PC-3 (cell line): ENCODE measurements around the gene KAZN. TPM values are rescaled to one million over a fixed set of nuclear protein-coding genes. Genes with fewer than 3 reads are reported as not detected.

Experiments
- ATAC-seq: fragments of 200-7000 bp; cut with Tn5 transposase; 2 replicates; pipeline ENCODE4 v1.9.1; 2020; ENCODE audit warnings: mild to moderate bottlenecking, moderate library complexity
- BruUV-seq: library from RNA; stranded (reverse); fragments of 400-500 nt; replicated peaks from 2 replicates; lab custom pipeline; 2021; lab: Mats Ljungman, UMichigan
- CTCF ChIA-PET: fragments of 300-600 bp; sonication (Branson Sonifier 250); formaldehyde crosslinking; loops from one replicate; lab custom pipeline; 2022; ENCODE audit warnings: antibody characterized with exemption; lab: Charles Lee
- POLR2A ChIA-PET: fragments of 300-600 bp; sonication (Branson Sonifier 250); formaldehyde crosslinking; loops from one replicate; lab custom pipeline; 2022; ENCODE audit warnings: antibody characterized with exemption; ENCODE audit not compliant: unreplicated experiment; lab: Charles Lee
- DNase-seq: peaks from one replicate; pipeline ENCODE4 v3.0.0-alpha.2; 2015
- H2AFZ ChIP-seq: fragments of 300-600 bp; sonication (generic); 2 replicates; pipeline ENCODE4 v1.6.0; 2016; ENCODE audit warnings: antibody characterized with exemption, low read length
- H3F3A ChIP-seq: fragments of 300-600 bp; sonication (generic); one replicate; pipeline ENCODE4 v1.6.0; 2017; ENCODE audit warnings: antibody characterized with exemption, low read length, control low read depth, mild to moderate bottlenecking; ENCODE audit not compliant: unreplicated experiment
- H3K27ac ChIP-seq: fragments of 300-600 bp; sonication (generic); 2 replicates; pipeline ENCODE4 v1.5.1; 2016; ENCODE audit warnings: mild to moderate bottlenecking, low read length
- H3K27me3 ChIP-seq: fragments of 300-600 bp; sonication (generic); 2 replicates; pipeline ENCODE4 v1.6.1; 2016; ENCODE audit warnings: low read length, mixed read lengths
- H3K36me3 ChIP-seq: fragments of 300-600 bp; sonication (generic); 2 replicates; pipeline ENCODE4 v1.6.1; 2016; ENCODE audit warnings: low read depth, mixed run types, low read length, mixed read lengths
- H3K4me1 ChIP-seq: fragments of 300-600 bp; sonication (generic); 2 replicates; pipeline ENCODE4 v1.5.1; 2016; ENCODE audit warnings: low read length; ENCODE audit not compliant: insufficient read depth
- H3K4me2 ChIP-seq: fragments of 300-600 bp; sonication (generic); 2 replicates; pipeline ENCODE4 v1.6.0; 2016; ENCODE audit warnings: low read length
- H3K4me3 ChIP-seq: fragments of 300-600 bp; sonication (generic); 2 replicates; pipeline ENCODE4 v1.5.1; 2016; ENCODE audit warnings: mild to moderate bottlenecking, low read length, mixed read lengths
- H3K79me2 ChIP-seq: fragments of 300-600 bp; sonication (generic); 2 replicates; pipeline ENCODE4 v1.6.1; 2017; ENCODE audit warnings: low read length, mixed read lengths
- H3K9ac ChIP-seq: fragments of 300-600 bp; sonication (generic); 2 replicates; pipeline ENCODE4 v1.6.0; 2016; ENCODE audit warnings: mild to moderate bottlenecking, low read length
- H3K9me2 ChIP-seq: fragments of 300-600 bp; sonication (generic); replicated peaks from 2 replicates; pipeline ENCODE4 v1.6.1; 2016; ENCODE audit warnings: mixed run types, low read length, mixed read lengths
- H3K9me3 ChIP-seq: fragments of 300-600 bp; sonication (generic); 2 replicates; pipeline ENCODE4 v1.6.1; 2016; ENCODE audit warnings: low read length, mixed read lengths
- H4K20me1 ChIP-seq: fragments of 300-600 bp; sonication (generic); 2 replicates; pipeline ENCODE4 v1.6.1; 2016; ENCODE audit warnings: low read length, mixed read lengths
- EZH2 ChIP-seq: fragments of 300-600 bp; sonication (generic); IDR thresholded peaks from one replicate; pipeline ENCODE4 v1.6.1; 2017; ENCODE audit warnings: antibody characterized with exemption, mild to moderate bottlenecking, low read length; ENCODE audit not compliant: unreplicated experiment
- EZH2phosphoT487 ChIP-seq: fragments of 300-600 bp; sonication (generic); IDR thresholded peaks from 2 replicates; pipeline ENCODE4 v1.6.1; 2018; ENCODE audit warnings: mild to moderate bottlenecking, antibody characterized with exemption, low read length, borderline replicate concordance
- intact Hi-C: fragments of 100-400 bp; cut with micrococcal nuclease; formaldehyde crosslinking; loops from 2 replicates; pipeline ENCODE4 v1.9.0; 2023
- total RNA-seq: library from RNA; depleted of rRNA; stranded (reverse); fragments of >200 nt; gene quantifications from 2 replicates; pipeline ENCODE4 v1.2.3, GENCODE V29; 2014
- TF ChIP-seq, protein P1 (sequence below): fragments of 300-600 bp; sonication (generic); conservative IDR thresholded peaks from 2 replicates; pipeline ENCODE4 v1.5.1; 2017; ENCODE audit warnings: antibody characterized with exemption, low read depth, mild to moderate bottlenecking, low read length

KAZN gene
- total RNA-seq, 1 experiment from 2014 or later = 2.0 TPM

DNA sequence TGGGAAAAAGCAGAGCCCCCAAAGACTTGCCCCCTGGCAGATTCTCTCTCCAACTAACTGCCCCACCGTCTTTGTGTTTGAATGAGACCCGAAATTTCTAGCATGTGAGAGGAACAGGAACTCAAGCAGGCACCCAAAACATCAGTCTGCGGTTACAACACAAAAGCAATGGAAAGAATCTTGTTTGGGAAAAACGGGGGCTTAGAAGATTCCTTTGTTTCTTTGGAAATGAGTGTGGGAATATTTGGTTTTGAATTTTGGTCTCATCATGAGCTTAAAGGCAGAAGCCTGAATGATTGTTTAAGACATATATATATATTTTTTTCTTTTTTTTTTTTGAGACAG, 366.2 kb downstream of the KAZN start:
- H3K79me2 ChIP-seq = no peaks in the 10 kb centered on the region
- no TSS peak for BruUV-seq
- CTCF ChIA-PET = no interaction called here
- peaks cover 13% of the 10 kb centered on the region for H3K4me1 ChIP-seq
- ATAC-seq = no peak
- TF ChIP-seq, protein P1, sequence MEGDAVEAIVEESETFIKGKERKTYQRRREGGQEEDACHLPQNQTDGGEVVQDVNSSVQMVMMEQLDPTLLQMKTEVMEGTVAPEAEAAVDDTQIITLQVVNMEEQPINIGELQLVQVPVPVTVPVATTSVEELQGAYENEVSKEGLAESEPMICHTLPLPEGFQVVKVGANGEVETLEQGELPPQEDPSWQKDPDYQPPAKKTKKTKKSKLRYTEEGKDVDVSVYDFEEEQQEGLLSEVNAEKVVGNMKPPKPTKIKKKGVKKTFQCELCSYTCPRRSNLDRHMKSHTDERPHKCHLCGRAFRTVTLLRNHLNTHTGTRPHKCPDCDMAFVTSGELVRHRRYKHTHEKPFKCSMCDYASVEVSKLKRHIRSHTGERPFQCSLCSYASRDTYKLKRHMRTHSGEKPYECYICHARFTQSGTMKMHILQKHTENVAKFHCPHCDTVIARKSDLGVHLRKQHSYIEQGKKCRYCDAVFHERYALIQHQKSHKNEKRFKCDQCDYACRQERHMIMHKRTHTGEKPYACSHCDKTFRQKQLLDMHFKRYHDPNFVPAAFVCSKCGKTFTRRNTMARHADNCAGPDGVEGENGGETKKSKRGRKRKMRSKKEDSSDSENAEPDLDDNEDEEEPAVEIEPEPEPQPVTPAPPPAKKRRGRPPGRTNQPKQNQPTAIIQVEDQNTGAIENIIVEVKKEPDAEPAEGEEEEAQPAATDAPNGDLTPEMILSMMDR = no peak
- TF ChIP-seq EZH2phosphoT487 (no peak), EZH2 (no peak)
- no peaks in the 10 kb centered on the region for H3K9me2 ChIP-seq
- no peak overlapping the region for H3K4me3 ChIP-seq
- H3K36me3 ChIP-seq = no peaks in the 10 kb centered on the region
- no peaks in the 10 kb centered on the region for H3K27me3 ChIP-seq
- POLR2A ChIA-PET = no interaction called here
- H2AFZ ChIP-seq = no peak overlapping the region
- no peaks in the 10 kb centered on the region for H4K20me1 ChIP-seq
- H3K9ac ChIP-seq = no peak overlapping the region
- no peak overlapping the region for H3K27ac ChIP-seq
- DNase-seq = no peak
- intact Hi-C loops = no loop called here
- H3K4me2 ChIP-seq = no peak overlapping the region
- no peaks in the 10 kb centered on the region for H3F3A ChIP-seq
- H3K9me3 ChIP-seq = no peaks in the 10 kb centered on the region

DNA sequence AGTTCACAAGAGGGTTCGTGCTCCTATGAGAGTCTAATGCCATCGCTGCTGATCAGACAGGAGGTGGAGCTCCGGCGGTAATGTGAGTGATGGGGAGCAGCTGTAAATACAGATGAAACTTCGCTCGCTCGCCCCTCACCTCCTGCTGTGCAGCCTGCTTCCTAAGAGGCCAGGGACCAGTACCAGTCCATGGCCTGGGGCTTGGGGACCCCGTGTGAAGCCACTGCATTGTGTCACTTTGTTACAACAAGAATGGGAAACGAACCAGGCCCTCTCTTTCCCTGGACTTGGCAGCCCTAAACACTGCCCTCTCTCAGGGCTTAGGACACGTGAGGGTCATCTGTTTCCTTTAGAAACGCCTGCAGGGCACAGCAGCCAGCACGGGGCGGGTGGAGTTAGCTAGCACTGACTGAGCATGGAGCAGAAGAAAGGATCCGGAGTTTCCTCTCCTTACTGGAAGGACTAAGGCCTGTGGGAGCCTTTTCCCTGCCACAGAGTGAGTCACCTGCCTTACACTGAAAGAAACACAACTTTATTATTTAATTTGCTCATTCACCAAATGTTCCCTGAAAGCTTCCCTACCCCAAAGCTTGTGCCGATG, 369.9 kb downstream of the KAZN start:
- peak overlapping the region; percentile 35 for H3K4me2 ChIP-seq
- no peaks in the 10 kb centered on the region for H3K9me2 ChIP-seq
- H3K9me3 ChIP-seq = no peaks in the 10 kb centered on the region
- H3K9ac ChIP-seq = no peak overlapping the region
- peaks cover 17% of the 10 kb centered on the region for H3K4me1 ChIP-seq
- ATAC-seq = peak; percentile 98
- DNase-seq = peak; percentile 75
- no peak for TF ChIP-seq EZH2
- no peak for TF ChIP-seq EZH2phosphoT487
- TF ChIP-seq, protein P1 = no peak
- BruUV-seq = no TSS peak
- H4K20me1 ChIP-seq = no peaks in the 10 kb centered on the region
- peak overlapping the region; percentile 63 for H2AFZ ChIP-seq
- no peaks in the 10 kb centered on the region for H3F3A ChIP-seq
- intact Hi-C loops = no loop called here
- H3K27me3 ChIP-seq = no peaks in the 10 kb centered on the region
- ChIA-PET CTCF (no interaction called here), POLR2A (no interaction called here)
- H3K27ac ChIP-seq = peak overlapping the region; percentile 63
- no peaks in the 10 kb centered on the region for H3K36me3 ChIP-seq
- H3K4me3 ChIP-seq = no peak overlapping the region
- no peaks in the 10 kb centered on the region for H3K79me2 ChIP-seq

DNA sequence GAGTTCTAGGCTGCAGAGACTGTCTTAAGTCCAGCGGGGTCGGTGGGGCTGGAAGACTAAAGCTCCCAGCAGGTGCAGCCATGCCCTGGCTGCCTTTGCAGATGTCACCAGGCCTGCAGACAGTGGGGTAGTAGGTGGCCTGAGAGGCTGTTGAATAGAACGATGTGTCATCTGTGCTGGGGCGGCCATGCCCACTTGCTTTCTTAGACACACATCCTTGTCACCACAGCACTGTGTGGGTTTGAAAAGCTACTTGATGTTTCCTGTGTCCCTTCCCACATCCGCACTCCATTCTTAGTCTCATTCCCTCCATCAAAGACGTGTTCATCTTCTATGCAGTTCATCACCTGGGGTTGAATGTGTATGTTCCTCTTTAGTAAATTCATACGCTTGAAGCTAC, 370.5 kb downstream of the KAZN start:
- Histone ChIP-seq H3K9me2 (no peaks in the 10 kb centered on the region), H4K20me1 (no peaks in the 10 kb centered on the region), H3K9ac (no peak overlapping the region), H3K27ac (peak overlapping the region; percentile 63), H3K36me3 (no peaks in the 10 kb centered on the region), H3K9me3 (no peaks in the 10 kb centered on the region), H3K4me3 (no peak overlapping the region), H2AFZ (peak overlapping the region; percentile 51), H3F3A (no peaks in the 10 kb centered on the region), H3K4me2 (peak overlapping the region; percentile 35), H3K4me1 (peaks cover 17% of the 10 kb centered on the region), H3K27me3 (no peaks in the 10 kb centered on the region), H3K79me2 (no peaks in the 10 kb centered on the region)
- intact Hi-C loops = no loop called here
- no TSS peak for BruUV-seq
- POLR2A ChIA-PET = no interaction called here
- TF ChIP-seq, protein P1 = no peak
- TF ChIP-seq EZH2 = no peak
- no peak for TF ChIP-seq EZH2phosphoT487
- CTCF ChIA-PET = no interaction called here
- ATAC-seq (0 out of 2 replicates have a peak, but pooled peaks have one; percentile 7), DNase-seq (no peak)
